ENCODE measurements around the gene LAIR1. TPM values are rescaled to one million over a fixed set of nuclear protein-coding genes. Genes with fewer than 3 reads are reported as not detected.

The LAIR1 gene
- total RNA-seq, 2 experiments from 2014 or later: 4.3 TPM; not detected in 1

- H2AFZ ChIP-seq (ENCODE audit: low read length): no peak overlapping the region
- no peak overlapping the region for H3K4me2 ChIP-seq (ENCODE audit: low read length)
Observed at GRCh38 chr19:54317965-54318240, 46.8 kb downstream of the LAIR1 start.

GRCh38 chr19:54317108-54317964 is 47.4 kb downstream of the LAIR1 start:
- ChIA-PET POLR2A (no interaction called here), CTCF (ENCODE audit: unreplicated experiment) (no interaction called here)
- no TSS peak for BruUV-seq (replicated peaks)
- no peaks in the 10 kb centered on the region for H3K9me2 ChIP-seq (ENCODE audit: insufficient read depth, low read length)
- H3K4me1 ChIP-seq (ENCODE audit: insufficient read depth, low read length, poor library complexity, severe bottlenecking): peaks cover 7% of the 10 kb centered on the region
- TF ChIP-seq CTCF (conservative IDR thresholded peaks at IDR 0.05; ENCODE audit: low read length) (no peak), EZH2phosphoT487 (IDR thresholded peaks at IDR 0.05; ENCODE audit: borderline replicate concordance, low read depth, low read length) (no peak)
- H2AFZ ChIP-seq (ENCODE audit: low read length): no peak overlapping the region
- H3K9me3 ChIP-seq (ENCODE audit: low read length): no peaks in the 10 kb centered on the region
- no peak overlapping the region for H3K4me2 ChIP-seq (ENCODE audit: low read length)
- no peak for DNase-seq (ENCODE audit: low spot score)
- no peak overlapping the region for H3K4me3 ChIP-seq (ENCODE audit: low read depth, low read length, poor library complexity, severe bottlenecking)
- no peaks in the 10 kb centered on the region for H3K36me3 ChIP-seq (ENCODE audit: insufficient read depth, low read length)
- intact Hi-C loops (cut with micrococcal nuclease; ENCODE audit: unreplicated experiment): no loop called here
- H3K27ac ChIP-seq (ENCODE audit: low read depth, low read length, poor library complexity, severe bottlenecking): no peak overlapping the region
- H3K79me2 ChIP-seq (ENCODE audit: insufficient read depth, low read depth, low read length): no peaks in the 10 kb centered on the region
- H4K20me1 ChIP-seq (ENCODE audit: insufficient read depth, low read length): no peaks in the 10 kb centered on the region

More at GRCh38 chr19:54317965-54318240, 46.8 kb downstream of the LAIR1 start:
- ChIA-PET CTCF (ENCODE audit: unreplicated experiment) (no interaction called here), POLR2A (no interaction called here)
- no peak overlapping the region for H3K27ac ChIP-seq (ENCODE audit: low read depth, low read length, poor library complexity, severe bottlenecking)
- H3K9me3 ChIP-seq (ENCODE audit: low read length): no peaks in the 10 kb centered on the region
- H3K36me3 ChIP-seq (ENCODE audit: insufficient read depth, low read length): no peaks in the 10 kb centered on the region
- H3K4me3 ChIP-seq (ENCODE audit: low read depth, low read length, poor library complexity, severe bottlenecking): no peak overlapping the region
- intact Hi-C loops (cut with micrococcal nuclease; ENCODE audit: unreplicated experiment): no loop called here
- no peaks in the 10 kb centered on the region for H4K20me1 ChIP-seq (ENCODE audit: insufficient read depth, low read length)
- no peak for DNase-seq (ENCODE audit: low spot score)
- BruUV-seq (replicated peaks): no TSS peak
- H3K79me2 ChIP-seq (ENCODE audit: insufficient read depth, low read depth, low read length): no peaks in the 10 kb centered on the region
- H3K4me1 ChIP-seq (ENCODE audit: insufficient read depth, low read length, poor library complexity, severe bottlenecking): peaks cover 7% of the 10 kb centered on the region
- H3K9me2 ChIP-seq (ENCODE audit: insufficient read depth, low read length): no peaks in the 10 kb centered on the region
- TF ChIP-seq CTCF (conservative IDR thresholded peaks at IDR 0.05; ENCODE audit: low read length) (no peak), EZH2phosphoT487 (IDR thresholded peaks at IDR 0.05; ENCODE audit: borderline replicate concordance, low read depth, low read length) (no peak)

- no peaks in the 10 kb centered on the region for H3K79me2 ChIP-seq (ENCODE audit: insufficient read depth, low read depth, low read length)
- intact Hi-C loops (cut with micrococcal nuclease; ENCODE audit: unreplicated experiment): no loop called here
- DNase-seq (ENCODE audit: low spot score): peak; percentile 33
- H3K4me2 ChIP-seq (ENCODE audit: low read length): no peak overlapping the region
- H3K9me2 ChIP-seq (ENCODE audit: insufficient read depth, low read length): no peaks in the 10 kb centered on the region
- peaks cover 7% of the 10 kb centered on the region for H3K4me1 ChIP-seq (ENCODE audit: insufficient read depth, low read length, poor library complexity, severe bottlenecking)
- H4K20me1 ChIP-seq (ENCODE audit: insufficient read depth, low read length): no peaks in the 10 kb centered on the region
- POLR2A ChIA-PET: no interaction called here
- H3K27ac ChIP-seq (ENCODE audit: low read depth, low read length, poor library complexity, severe bottlenecking): no peak overlapping the region
- H3K4me3 ChIP-seq (ENCODE audit: low read depth, low read length, poor library complexity, severe bottlenecking): no peak overlapping the region
- H3K36me3 ChIP-seq (ENCODE audit: insufficient read depth, low read length): no peaks in the 10 kb centered on the region
- H3K9me3 ChIP-seq (ENCODE audit: low read length): no peaks in the 10 kb centered on the region
- CTCF ChIA-PET (ENCODE audit: unreplicated experiment): no interaction called here
- no peak overlapping the region for H2AFZ ChIP-seq (ENCODE audit: low read length)
- BruUV-seq (replicated peaks): no TSS peak
- no peak for TF ChIP-seq CTCF (conservative IDR thresholded peaks at IDR 0.05; ENCODE audit: low read length)
- TF ChIP-seq EZH2phosphoT487 (IDR thresholded peaks at IDR 0.05; ENCODE audit: borderline replicate concordance, low read depth, low read length): no peak
Observed at GRCh38 chr19:54316746-54317107, 48.0 kb downstream of the LAIR1 start.
